Effector memory CD4-positive, alpha-beta T cell (primary cell): Measurements from ENCODE around the gene ADGRG1.

Experiments used
- DNase-seq, 3 donors: peaks; one replicate each; pipeline ENCODE4 v3.0.0-alpha.2; 2020
- H3K27ac ChIP-seq: 2 replicates; pipeline ENCODE4 v1.7.0; 2013; ENCODE audit warnings: mild to moderate bottlenecking, low read length, moderate library complexity; ENCODE audit not compliant: insufficient read depth, poor library complexity, severe bottlenecking
- H3K27me3 ChIP-seq: replicated peaks from 2 replicates; pipeline ENCODE4 v1.7.0; 2013; ENCODE audit warnings: mild to moderate bottlenecking, low read length; ENCODE audit not compliant: insufficient read depth, control insufficient read depth, poor library complexity, severe bottlenecking
- H3K36me3 ChIP-seq: 2 replicates; pipeline ENCODE4 v1.7.0; 2013; ENCODE audit warnings: mild to moderate bottlenecking, low read length, moderate library complexity; ENCODE audit not compliant: control insufficient read depth, insufficient read depth
- H3K4me1 ChIP-seq: 2 replicates; pipeline ENCODE4 v1.7.0; 2013; ENCODE audit warnings: low read length, mild to moderate bottlenecking; ENCODE audit not compliant: control insufficient read depth, insufficient read depth, poor library complexity, severe bottlenecking
- H3K4me3 ChIP-seq: 2 replicates; pipeline ENCODE4 v1.7.0; 2013; ENCODE audit warnings: low read length, low read depth, mild to moderate bottlenecking; ENCODE audit not compliant: insufficient read depth, poor library complexity, severe bottlenecking
- H3K9me3 ChIP-seq: 2 replicates; pipeline ENCODE4 v1.7.0; 2013; ENCODE audit warnings: mild to moderate bottlenecking, low read length, moderate library complexity; ENCODE audit not compliant: control insufficient read depth

Gene ADGRG1

GRCh38 chr16:57604177-57604576 is 24.3 kb upstream of the ADGRG1 start:
- peaks cover 19% of the 10 kb centered on the region for H3K4me1 ChIP-seq

DNA sequence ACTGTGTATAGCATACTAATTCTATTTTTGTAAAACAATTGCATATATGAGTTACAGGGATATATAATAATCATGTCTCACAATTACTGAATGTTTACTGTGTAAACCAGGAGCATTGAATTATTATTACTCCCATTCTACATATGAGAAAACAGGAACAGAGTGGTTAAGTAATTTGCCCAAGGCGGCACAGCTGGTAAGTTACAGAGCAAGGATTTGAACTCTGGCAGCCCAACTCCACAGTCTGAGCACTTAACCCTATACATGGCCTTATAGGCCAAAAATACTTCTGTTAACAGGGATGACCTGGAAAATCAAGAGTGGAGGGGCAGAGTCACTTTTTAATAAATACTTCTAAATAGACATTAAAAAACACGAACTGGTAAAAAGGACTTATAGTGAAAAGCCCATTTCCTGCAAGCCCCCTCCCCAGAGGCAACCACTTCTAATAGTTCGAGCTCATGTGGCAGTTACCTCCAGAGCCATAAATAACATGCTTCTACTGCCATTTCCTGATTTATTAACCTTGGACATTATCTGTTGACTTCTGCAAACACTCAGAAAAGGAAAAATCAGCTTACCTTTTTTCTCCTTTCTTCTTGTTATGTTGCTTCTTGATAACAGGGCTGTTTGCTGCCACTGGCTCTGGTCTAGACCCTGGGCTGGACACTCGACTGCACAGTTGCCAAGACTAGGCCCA is 22.1 kb upstream of the ADGRG1 start:
- DNase-seq: no peak
- Histone ChIP-seq H3K4me3 (no peak overlapping the region), H3K36me3 (no peaks in the 10 kb centered on the region), H3K27ac (no peak overlapping the region), H3K4me1 (peaks cover 14% of the 10 kb centered on the region), H3K27me3 (no peaks in the 10 kb centered on the region), H3K9me3 (no peaks in the 10 kb centered on the region)

More at GRCh38 chr16:57604177-57604576, 24.3 kb upstream of the ADGRG1 start:
- H3K36me3 ChIP-seq: no peaks in the 10 kb centered on the region
- no peaks in the 10 kb centered on the region for H3K9me3 ChIP-seq
- H3K27me3 ChIP-seq: no peaks in the 10 kb centered on the region
- H3K4me3 ChIP-seq: no peak overlapping the region
- H3K27ac ChIP-seq: no peak overlapping the region
- DNase-seq: no peak

GRCh38 chr16:57606847-57607501 is 21.5 kb upstream of the ADGRG1 start:
- DNase-seq: no peak
- Histone ChIP-seq H3K4me1 (peaks cover 7% of the 10 kb centered on the region), H3K27me3 (no peaks in the 10 kb centered on the region), H3K4me3 (no peak overlapping the region), H3K27ac (no peak overlapping the region), H3K9me3 (no peaks in the 10 kb centered on the region), H3K36me3 (no peaks in the 10 kb centered on the region)

DNA sequence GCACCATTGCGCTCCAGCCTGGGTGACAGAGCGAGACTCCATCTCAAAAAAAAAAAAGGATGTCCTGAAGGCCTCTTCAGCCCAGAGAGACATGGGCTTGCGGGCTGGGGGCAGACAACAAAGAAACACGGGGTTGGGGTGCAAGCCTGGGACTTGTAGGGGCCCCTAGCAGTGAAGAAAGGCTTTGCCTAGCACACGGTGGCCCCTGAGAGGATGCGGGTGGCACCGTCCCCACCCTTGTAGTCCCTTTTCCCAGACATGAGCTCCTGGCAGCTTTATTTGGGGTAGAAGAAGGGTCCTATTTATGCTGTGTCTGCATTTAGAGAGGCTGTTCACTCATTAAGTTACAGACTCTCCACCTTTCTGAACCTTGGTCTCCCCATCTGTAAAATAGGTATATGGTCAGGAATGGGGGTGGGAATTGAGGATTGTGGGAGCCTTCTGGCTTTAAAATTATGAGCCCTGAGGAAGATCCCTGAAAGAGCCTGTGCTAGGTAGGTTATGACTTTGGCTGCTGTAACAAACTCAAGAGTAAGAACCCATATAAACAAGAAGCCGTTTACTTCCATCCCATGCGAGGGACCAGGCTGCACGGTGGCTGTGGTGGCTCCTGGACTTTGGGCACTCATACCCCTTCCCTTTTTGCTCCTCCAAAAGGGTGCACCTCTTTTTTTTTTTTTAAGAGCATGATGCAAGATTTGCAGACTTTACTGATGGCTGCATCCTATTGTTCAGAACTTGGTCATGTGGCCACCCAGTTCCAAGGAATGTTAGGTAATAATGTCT is 20.6 kb upstream of the ADGRG1 start:
- Histone ChIP-seq H3K4me1 (peaks cover 7% of the 10 kb centered on the region), H3K27me3 (no peaks in the 10 kb centered on the region), H3K9me3 (no peaks in the 10 kb centered on the region), H3K4me3 (no peak overlapping the region), H3K27ac (no peak overlapping the region), H3K36me3 (no peaks in the 10 kb centered on the region)
- DNase-seq: no peak

- Histone ChIP-seq H3K9me3 (no peaks in the 10 kb centered on the region), H3K27me3 (no peaks in the 10 kb centered on the region), H3K4me1 (peaks cover 7% of the 10 kb centered on the region), H3K36me3 (no peaks in the 10 kb centered on the region), H3K4me3 (no peak overlapping the region), H3K27ac (no peak overlapping the region)
- DNase-seq: no peak
Measured at GRCh38 chr16:57608462-57609113, 19.8 kb upstream of the ADGRG1 start.

- H3K36me3 ChIP-seq: no peaks in the 10 kb centered on the region
- H3K4me3 ChIP-seq: peak overlapping the region; percentile 2
- H3K9me3 ChIP-seq: no peaks in the 10 kb centered on the region
- peak in 1 of 3 donors; percentile 19 for DNase-seq
- H3K4me1 ChIP-seq: peaks cover 7% of the 10 kb centered on the region
- no peaks in the 10 kb centered on the region for H3K27me3 ChIP-seq
- H3K27ac ChIP-seq: no peak overlapping the region
Measured at GRCh38 chr16:57609541-57610401, 18.7 kb upstream of the ADGRG1 start.

DNA sequence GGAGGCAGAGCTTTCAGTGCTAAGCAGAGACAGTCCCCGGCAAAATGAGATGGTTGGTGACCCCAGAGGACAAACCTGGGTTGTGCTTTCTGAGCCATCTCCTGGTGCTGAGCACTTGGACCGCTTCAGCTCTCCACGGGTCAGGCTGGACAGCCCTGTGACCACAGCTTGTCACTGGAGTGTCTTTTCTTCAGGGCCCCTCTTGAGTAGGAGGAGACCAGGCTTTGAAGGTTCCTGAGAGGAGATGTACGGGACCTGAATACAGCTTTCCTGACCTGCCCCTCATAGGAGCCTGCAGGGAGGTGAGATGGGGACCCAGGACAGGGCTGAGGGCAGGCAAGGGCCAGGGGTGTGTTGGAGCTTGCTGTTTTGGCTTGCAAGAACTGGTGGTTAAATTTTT is 17.8 kb upstream of the ADGRG1 start:
- no peaks in the 10 kb centered on the region for H3K36me3 ChIP-seq
- no peak for DNase-seq
- no peak overlapping the region for H3K4me3 ChIP-seq
- H3K27ac ChIP-seq: no peak overlapping the region
- H3K4me1 ChIP-seq: peaks cover 7% of the 10 kb centered on the region
- no peaks in the 10 kb centered on the region for H3K9me3 ChIP-seq
- H3K27me3 ChIP-seq: no peaks in the 10 kb centered on the region

- no peak overlapping the region for H3K4me3 ChIP-seq
- no peak for DNase-seq
- no peaks in the 10 kb centered on the region for H3K27me3 ChIP-seq
- H3K4me1 ChIP-seq: peaks cover 7% of the 10 kb centered on the region
- H3K9me3 ChIP-seq: no peaks in the 10 kb centered on the region
- no peak overlapping the region for H3K27ac ChIP-seq
- no peaks in the 10 kb centered on the region for H3K36me3 ChIP-seq
Measured at GRCh38 chr16:57611181-57611580, 17.2 kb upstream of the ADGRG1 start.

- no peak for DNase-seq
- Histone ChIP-seq H3K4me3 (no peak overlapping the region), H3K27me3 (no peaks in the 10 kb centered on the region), H3K36me3 (no peaks in the 10 kb centered on the region), H3K9me3 (no peaks in the 10 kb centered on the region), H3K4me1 (peaks cover 7% of the 10 kb centered on the region), H3K27ac (no peak overlapping the region)
Measured at GRCh38 chr16:57611706-57612105, 16.7 kb upstream of the ADGRG1 start.
